ENCODE measurements around the gene SYNPR.

The SYNPR gene

DNA sequence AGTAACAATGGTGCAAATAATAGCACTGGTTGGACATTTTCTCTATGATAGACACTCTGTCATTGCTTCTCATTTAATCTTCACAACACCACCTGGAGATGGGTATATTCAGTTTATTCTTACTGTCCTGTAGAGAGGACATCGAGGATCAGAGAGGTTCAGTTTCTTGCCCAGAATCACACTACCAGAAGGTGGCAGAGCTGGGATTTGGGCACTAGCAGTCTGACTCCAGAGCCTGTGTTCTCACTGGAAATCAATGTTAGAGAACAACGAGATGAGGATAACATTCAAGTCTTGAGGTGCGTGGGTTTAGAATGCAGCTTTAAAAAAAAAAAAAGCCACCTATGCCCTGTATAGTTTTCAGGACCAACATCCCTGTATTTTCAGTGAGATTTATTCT lies 127.8 kb downstream of the SYNPR start:
- peak; percentile 16 for TF ChIP-seq CTCF (IDR thresholded peaks at IDR 0.05; ENCODE audit: control insufficient read depth, insufficient read depth, low read depth, low read length, missing control alignments)
- no peak overlapping the region for H3K4me3 ChIP-seq (ENCODE audit: control insufficient read depth, low read depth, low read length)
- DNase-seq (ENCODE audit: low read depth), result no peak

DNA sequence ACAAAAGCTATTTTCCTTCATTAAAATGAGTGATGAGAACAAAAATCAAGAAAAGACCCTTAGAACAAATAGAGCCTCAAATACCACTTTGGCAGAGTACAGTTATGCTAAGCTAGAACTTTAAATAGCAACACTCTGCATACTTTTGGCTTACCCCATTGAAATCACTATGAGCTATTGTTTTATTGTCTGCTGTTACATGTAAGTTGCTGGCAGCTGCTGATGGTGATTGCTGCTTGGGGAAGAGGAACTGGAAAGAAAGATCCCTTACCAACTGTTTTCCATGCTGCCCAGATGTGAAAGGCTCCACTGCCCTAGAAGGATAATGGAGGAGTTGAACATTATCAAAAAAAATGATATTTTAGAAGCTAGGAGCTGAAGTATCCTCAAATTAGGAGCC lies 135.4 kb downstream of the SYNPR start:
- TF ChIP-seq CTCF (IDR thresholded peaks at IDR 0.05; ENCODE audit: control insufficient read depth, insufficient read depth, low read depth, low read length, missing control alignments), result no peak
- no peak overlapping the region for H3K4me3 ChIP-seq (ENCODE audit: control insufficient read depth, low read depth, low read length)
- DNase-seq (ENCODE audit: low read depth), result no peak

DNA sequence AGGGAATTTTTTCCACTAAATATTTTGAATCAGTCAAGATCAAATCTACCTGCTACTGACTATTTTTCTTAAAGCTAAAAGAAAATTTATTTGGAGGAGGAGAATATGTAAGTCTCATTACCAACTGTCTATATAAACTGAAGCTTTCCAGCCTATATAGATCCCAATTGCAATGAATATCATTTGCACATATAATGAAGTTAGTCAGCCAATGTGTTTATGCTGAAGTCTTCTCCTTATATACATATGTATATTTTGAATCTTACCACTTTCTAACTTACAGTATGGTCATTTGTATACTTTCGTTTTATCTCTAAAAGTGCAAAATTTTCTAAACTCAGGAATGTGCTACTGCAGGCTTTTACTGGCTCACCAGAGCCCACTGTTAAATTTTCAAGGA lies 136.5 kb downstream of the SYNPR start:
- no peak for DNase-seq (ENCODE audit: low read depth)
- no peak overlapping the region for H3K4me3 ChIP-seq (ENCODE audit: control insufficient read depth, low read depth, low read length)

GRCh38 chr3:63429905-63430304 lies 151.8 kb downstream of the SYNPR start:
- no peak for TF ChIP-seq CTCF (IDR thresholded peaks at IDR 0.05; ENCODE audit: control insufficient read depth, insufficient read depth, low read depth, low read length, missing control alignments)

More for the DNA sequence above, 136.5 kb downstream of the SYNPR start:
- TF ChIP-seq CTCF (IDR thresholded peaks at IDR 0.05; ENCODE audit: control insufficient read depth, insufficient read depth, low read depth, low read length, missing control alignments), result no peak

DNA sequence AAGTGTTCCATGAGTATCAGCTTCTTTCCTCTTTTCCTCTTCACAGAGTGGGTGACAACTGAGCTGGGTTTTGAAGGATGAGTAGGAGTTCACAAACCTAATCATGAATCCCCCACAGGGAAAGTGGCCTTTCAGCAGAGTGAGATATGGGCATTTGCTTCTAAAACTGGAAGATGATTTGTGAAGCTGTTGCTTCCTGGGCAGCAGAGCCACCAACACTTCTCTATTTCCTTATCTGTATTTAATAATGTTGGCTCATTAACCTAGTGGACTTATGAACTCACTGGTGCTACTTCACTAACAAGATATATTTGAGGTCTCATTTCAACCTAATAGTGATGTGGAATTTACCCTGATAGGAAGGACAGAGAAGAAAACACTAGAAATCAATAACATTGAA lies 152.8 kb downstream of the SYNPR start:
- H3K4me3 ChIP-seq (ENCODE audit: control insufficient read depth, low read depth, low read length), result no peak overlapping the region
- no peak for TF ChIP-seq CTCF (IDR thresholded peaks at IDR 0.05; ENCODE audit: control insufficient read depth, insufficient read depth, low read depth, low read length, missing control alignments)
- no peak for DNase-seq (ENCODE audit: low read depth)

More at GRCh38 chr3:63429905-63430304, 151.8 kb downstream of the SYNPR start:
- no peak for DNase-seq (ENCODE audit: low read depth)
- no peak overlapping the region for H3K4me3 ChIP-seq (ENCODE audit: control insufficient read depth, low read depth, low read length)

DNA sequence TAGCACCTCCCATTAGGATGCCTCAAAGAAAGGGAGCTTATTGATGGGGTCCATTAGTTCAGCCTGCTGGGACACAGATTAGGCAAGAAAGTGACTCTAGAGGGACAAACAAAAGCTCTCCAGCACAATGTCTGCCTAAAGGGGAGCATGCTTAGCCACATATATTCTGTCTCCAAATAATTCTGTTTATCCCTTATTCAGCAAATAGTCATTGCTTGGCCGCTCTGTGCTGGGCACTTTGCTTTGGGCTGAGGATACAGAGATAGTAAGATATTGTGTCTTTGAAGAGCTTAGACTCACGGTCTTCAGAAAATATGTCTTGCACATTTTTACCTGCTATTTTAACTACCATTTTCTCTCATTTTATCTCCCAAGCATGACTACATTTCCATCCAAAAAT lies 159.8 kb downstream of the SYNPR start:
- no peak for TF ChIP-seq CTCF (IDR thresholded peaks at IDR 0.05; ENCODE audit: control insufficient read depth, insufficient read depth, low read depth, low read length, missing control alignments)
- H3K4me3 ChIP-seq (ENCODE audit: control insufficient read depth, low read depth, low read length), result no peak overlapping the region

DNA sequence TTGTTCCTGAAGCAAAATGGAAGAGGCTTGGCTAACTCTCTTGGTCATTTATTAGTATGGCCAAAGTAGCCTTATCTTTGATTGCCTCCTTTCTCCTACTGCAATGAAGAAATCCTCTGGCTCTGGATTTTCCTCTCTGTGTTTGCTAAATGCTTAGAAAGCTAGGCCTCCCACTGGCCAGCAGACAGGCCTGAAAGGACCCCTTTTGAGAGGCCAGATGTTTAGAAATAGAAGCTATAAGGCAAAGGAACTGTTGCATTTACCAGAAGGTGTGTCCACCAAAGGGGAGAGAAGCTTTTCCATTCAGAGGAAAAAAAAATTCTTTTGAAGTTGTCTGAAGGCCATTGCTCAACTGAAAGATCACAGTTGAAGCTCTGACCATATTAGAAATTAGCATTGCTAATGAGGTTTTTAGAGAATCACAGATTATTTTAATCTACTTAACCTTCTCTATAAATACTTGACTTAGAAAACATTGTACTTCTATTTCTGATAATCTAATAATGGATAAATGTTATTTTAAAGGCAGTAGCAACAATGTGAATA lies 160.8 kb downstream of the SYNPR start:
- no peak overlapping the region for H3K4me3 ChIP-seq (ENCODE audit: control insufficient read depth, low read depth, low read length)
- DNase-seq (ENCODE audit: low read depth), result no peak
- no peak for TF ChIP-seq CTCF (IDR thresholded peaks at IDR 0.05; ENCODE audit: control insufficient read depth, insufficient read depth, low read depth, low read length, missing control alignments)

More for the DNA sequence above, 159.8 kb downstream of the SYNPR start:
- no peak for DNase-seq (ENCODE audit: low read depth)
